Measurements from ENCODE around the gene CACUL1. TPM values are rescaled to one million over a fixed set of nuclear protein-coding genes. Genes with fewer than 3 reads are reported as not detected.

Gene CACUL1
- total and polyA plus RNA-seq, 5 donors: 7.9 to 37.5 (median 31.6) TPM

DNA sequence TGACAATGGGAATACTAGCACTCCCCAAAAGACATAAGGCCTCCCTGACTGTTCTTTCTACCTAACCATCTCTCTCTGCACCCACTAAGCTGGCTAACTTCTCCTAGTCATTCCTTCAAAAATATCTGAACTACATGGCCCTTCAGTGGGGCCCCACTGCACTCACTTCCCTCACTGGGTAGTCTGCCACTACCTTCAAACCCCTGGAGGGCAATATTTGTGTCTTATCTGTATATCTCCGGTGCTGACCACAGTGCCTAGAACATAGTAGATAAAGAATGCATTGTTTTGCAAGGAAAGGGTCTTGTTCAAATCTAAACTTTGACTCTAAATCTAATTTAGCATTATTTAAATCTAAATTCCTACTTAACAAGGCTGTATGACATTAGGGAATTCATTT is 44.3 kb downstream of the CACUL1 start:
- Histone ChIP-seq H3K4me3 (ENCODE audit: low read length) (no peak overlapping the region), H3K4me1 (ENCODE audit: control insufficient read depth, insufficient read depth, low read length) (no peaks in the 10 kb centered on the region), H3K27me3 (ENCODE audit: control insufficient read depth, insufficient read depth) (no peaks in the 10 kb centered on the region), H3K9me3 (ENCODE audit: control insufficient read depth, low read length) (no peaks in the 10 kb centered on the region), H3K27ac (ENCODE audit: low read length) (no peak overlapping the region)
- DNase-seq (no peak), ATAC-seq (no peak)
- WGBS: 74% methylated on average over 1 of the region's 1 CpG
- intact Hi-C loops (cut with DNase I): no loop called here

GRCh38 chr10:118708571-118708970 is 46.2 kb downstream of the CACUL1 start:
- Histone ChIP-seq H3K4me3 (ENCODE audit: low read length) (no peak overlapping the region), H3K4me1 (ENCODE audit: control insufficient read depth, insufficient read depth, low read length) (no peaks in the 10 kb centered on the region), H3K27me3 (ENCODE audit: control insufficient read depth, insufficient read depth) (no peaks in the 10 kb centered on the region), H3K27ac (ENCODE audit: low read length) (no peak overlapping the region), H3K9me3 (ENCODE audit: control insufficient read depth, low read length) (no peaks in the 10 kb centered on the region)
- 86% methylated on average over 7 of the region's 7 CpGs for WGBS
- intact Hi-C loops (cut with DNase I): no loop called here
- DNase-seq: no peak
- no peak for ATAC-seq

DNA sequence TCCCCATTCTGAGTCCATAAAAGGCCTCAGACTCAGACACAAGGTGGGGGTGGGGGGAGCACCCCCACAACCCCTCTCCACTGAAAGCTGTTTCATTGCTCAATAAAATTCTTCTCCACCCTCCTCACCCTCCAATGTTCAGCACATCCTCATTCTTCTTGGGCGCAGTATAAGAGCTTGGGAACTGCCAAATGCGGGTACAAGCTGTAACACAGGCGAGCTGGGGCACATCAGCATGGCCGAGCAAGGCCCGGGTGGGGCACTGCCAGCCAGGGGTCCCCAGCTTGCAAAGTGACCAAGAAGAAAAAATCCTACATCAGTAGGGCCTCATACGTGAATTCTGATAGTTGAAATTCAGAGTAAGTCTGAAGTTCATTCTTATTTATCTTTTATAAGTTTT is 50.1 kb downstream of the CACUL1 start:
- H3K27me3 ChIP-seq (ENCODE audit: control insufficient read depth, insufficient read depth): no peaks in the 10 kb centered on the region

GRCh38 chr10:118701529-118702323 is 53.0 kb downstream of the CACUL1 start:
- no peaks in the 10 kb centered on the region for H3K9me3 ChIP-seq (ENCODE audit: control insufficient read depth, low read length)
- H3K4me3 ChIP-seq (ENCODE audit: low read length): no peak overlapping the region
- H3K27me3 ChIP-seq (ENCODE audit: control insufficient read depth, insufficient read depth): no peaks in the 10 kb centered on the region
- H3K27ac ChIP-seq (ENCODE audit: low read length): no peak overlapping the region
- no peak for DNase-seq
- no peaks in the 10 kb centered on the region for H3K4me1 ChIP-seq (ENCODE audit: control insufficient read depth, insufficient read depth, low read length)
- intact Hi-C loops (cut with DNase I): no loop called here
- no peak for ATAC-seq
- WGBS: 83% methylated on average over 8 of the region's 8 CpGs

More for the DNA sequence above, 50.1 kb downstream of the CACUL1 start:
- 95% methylated on average over 6 of the region's 6 CpGs for WGBS
- ATAC-seq (no peak), DNase-seq (no peak)
- Histone ChIP-seq H3K4me1 (ENCODE audit: control insufficient read depth, insufficient read depth, low read length) (no peaks in the 10 kb centered on the region), H3K4me3 (ENCODE audit: low read length) (no peak overlapping the region), H3K9me3 (ENCODE audit: control insufficient read depth, low read length) (no peaks in the 10 kb centered on the region), H3K27ac (ENCODE audit: low read length) (no peak overlapping the region)
- intact Hi-C loops (cut with DNase I): no loop called here

GRCh38 chr10:118698421-118698820 is 56.3 kb downstream of the CACUL1 start:
- Histone ChIP-seq H3K4me1 (ENCODE audit: control insufficient read depth, insufficient read depth, low read length) (no peaks in the 10 kb centered on the region), H3K9me3 (ENCODE audit: control insufficient read depth, low read length) (no peaks in the 10 kb centered on the region), H3K4me3 (ENCODE audit: low read length) (no peak overlapping the region), H3K27ac (ENCODE audit: low read length) (no peak overlapping the region), H3K27me3 (ENCODE audit: control insufficient read depth, insufficient read depth) (no peaks in the 10 kb centered on the region)
- intact Hi-C loops (cut with DNase I): no loop called here
- DNase-seq (peak in 2 of 3 donors; percentile 35 to 61), ATAC-seq (peak; percentile 77 to 95)
- 58% methylated on average over 7 of the region's 7 CpGs for WGBS

DNA sequence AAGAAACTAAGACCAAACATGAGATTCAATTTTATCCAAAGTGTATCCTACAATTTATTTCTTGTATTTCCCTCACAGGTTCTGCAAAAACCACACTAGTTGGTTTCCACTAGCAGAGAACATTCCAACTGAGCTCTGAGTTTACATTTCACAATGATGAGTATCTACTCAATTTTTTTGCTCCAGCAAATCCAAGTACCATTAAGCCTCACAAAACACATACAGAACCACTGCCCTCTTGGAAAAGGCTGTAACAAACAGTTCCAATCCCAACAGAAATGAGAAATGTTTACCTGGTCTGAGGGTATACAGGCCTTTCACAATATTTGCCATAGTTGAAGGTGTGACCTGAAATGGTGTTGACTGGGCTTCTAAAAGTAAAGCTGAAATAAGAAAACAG is 59.9 kb downstream of the CACUL1 start:
- no peak overlapping the region for H3K27ac ChIP-seq (ENCODE audit: low read length)
- no peak for ATAC-seq
- intact Hi-C loops (cut with DNase I): no loop called here

GRCh38 chr10:118692872-118693271 is 61.9 kb downstream of the CACUL1 start:
- intact Hi-C loops (cut with DNase I): no loop called here
- H3K9me3 ChIP-seq (ENCODE audit: control insufficient read depth, low read length): no peaks in the 10 kb centered on the region
- DNase-seq (no peak), ATAC-seq (peak; percentile 40 to 57)
- H3K27ac ChIP-seq (ENCODE audit: low read length): no peak overlapping the region
- H3K4me1 ChIP-seq (ENCODE audit: control insufficient read depth, insufficient read depth, low read length): no peaks in the 10 kb centered on the region
- H3K27me3 ChIP-seq (ENCODE audit: control insufficient read depth, insufficient read depth): no peaks in the 10 kb centered on the region
- WGBS: 55% methylated on average over 4 of the region's 4 CpGs
- no peak overlapping the region for H3K4me3 ChIP-seq (ENCODE audit: low read length)

More for the DNA sequence above, 59.9 kb downstream of the CACUL1 start:
- Histone ChIP-seq H3K4me1 (ENCODE audit: control insufficient read depth, insufficient read depth, low read length) (no peaks in the 10 kb centered on the region), H3K27me3 (ENCODE audit: control insufficient read depth, insufficient read depth) (no peaks in the 10 kb centered on the region), H3K9me3 (ENCODE audit: control insufficient read depth, low read length) (no peaks in the 10 kb centered on the region), H3K4me3 (ENCODE audit: low read length) (no peak overlapping the region)
- no peak for DNase-seq

- no peak overlapping the region for H3K27ac ChIP-seq (ENCODE audit: low read length)
- no peak overlapping the region for H3K4me3 ChIP-seq (ENCODE audit: low read length)
- intact Hi-C loops (cut with DNase I): no loop called here
- 90% methylated on average over 4 of the region's 4 CpGs for WGBS
- H3K4me1 ChIP-seq (ENCODE audit: control insufficient read depth, insufficient read depth, low read length): no peaks in the 10 kb centered on the region
- H3K27me3 ChIP-seq (ENCODE audit: control insufficient read depth, insufficient read depth): no peaks in the 10 kb centered on the region
- no peak for DNase-seq
- H3K9me3 ChIP-seq (ENCODE audit: control insufficient read depth, low read length): no peaks in the 10 kb centered on the region
- ATAC-seq: no peak
These were observed 65.5 kb downstream of the CACUL1 start for GRCh38 chr10:118689070-118689858.

DNA sequence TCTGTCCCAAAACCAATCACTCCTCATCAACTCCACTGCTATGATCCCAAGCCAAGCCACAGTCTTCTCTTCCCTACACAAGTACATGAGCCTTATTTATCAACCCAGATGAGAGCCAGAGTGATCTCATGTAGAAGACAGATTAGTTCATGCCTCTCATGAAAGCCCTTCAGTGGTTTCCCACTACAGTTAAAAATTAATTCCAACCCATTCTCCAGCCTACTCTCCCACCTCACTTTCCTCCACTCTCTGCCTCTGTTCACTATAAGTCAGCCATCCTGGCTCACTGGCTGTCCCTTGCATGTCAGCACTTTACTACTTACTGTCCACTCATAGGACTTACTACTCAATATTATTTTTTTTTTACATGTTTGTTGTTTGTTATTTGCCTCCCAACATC is 67.3 kb downstream of the CACUL1 start:
- no peak overlapping the region for H3K27ac ChIP-seq (ENCODE audit: low read length)
- no peaks in the 10 kb centered on the region for H3K27me3 ChIP-seq (ENCODE audit: control insufficient read depth, insufficient read depth)
- intact Hi-C loops (cut with DNase I): no loop called here
- ATAC-seq: no peak
- H3K4me1 ChIP-seq (ENCODE audit: control insufficient read depth, insufficient read depth, low read length): no peaks in the 10 kb centered on the region
- H3K4me3 ChIP-seq (ENCODE audit: low read length): no peak overlapping the region
- DNase-seq: no peak
- H3K9me3 ChIP-seq (ENCODE audit: control insufficient read depth, low read length): no peaks in the 10 kb centered on the region

GRCh38 chr10:118682533-118682932 is 72.2 kb downstream of the CACUL1 start:
- Histone ChIP-seq H3K27ac (ENCODE audit: low read length) (no peak overlapping the region), H3K4me1 (ENCODE audit: control insufficient read depth, insufficient read depth, low read length) (no peaks in the 10 kb centered on the region), H3K4me3 (ENCODE audit: low read length) (no peak overlapping the region), H3K9me3 (ENCODE audit: control insufficient read depth, low read length) (no peaks in the 10 kb centered on the region), H3K27me3 (ENCODE audit: control insufficient read depth, insufficient read depth) (no peaks in the 10 kb centered on the region)
- ATAC-seq: no peak
- DNase-seq: no peak
- 90% methylated on average over 6 of the region's 6 CpGs for WGBS
- intact Hi-C loops (cut with DNase I): no loop called here

DNA sequence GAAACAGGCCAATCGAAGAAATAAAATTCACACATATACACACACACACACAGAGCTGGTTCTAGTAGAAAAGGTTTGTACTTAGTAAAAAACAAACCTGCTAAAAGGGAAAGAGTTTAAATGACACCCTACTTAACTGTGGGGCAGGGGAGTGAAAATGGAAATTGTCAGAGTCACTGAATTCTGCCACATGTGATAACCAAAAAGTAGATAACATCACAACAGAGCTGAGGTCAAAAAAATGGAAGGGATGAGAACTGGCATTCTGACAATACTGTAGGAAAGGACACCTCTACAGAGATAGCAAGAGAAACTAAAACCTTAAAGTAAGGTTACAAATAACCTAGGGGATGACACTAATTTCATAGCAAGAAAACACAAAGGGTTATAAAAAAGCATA is 74.6 kb downstream of the CACUL1 start:
- no peaks in the 10 kb centered on the region for H3K9me3 ChIP-seq (ENCODE audit: control insufficient read depth, low read length)
- no peaks in the 10 kb centered on the region for H3K4me1 ChIP-seq (ENCODE audit: control insufficient read depth, insufficient read depth, low read length)
- intact Hi-C loops (cut with DNase I): no loop called here
- no peaks in the 10 kb centered on the region for H3K27me3 ChIP-seq (ENCODE audit: control insufficient read depth, insufficient read depth)
- no peak overlapping the region for H3K4me3 ChIP-seq (ENCODE audit: low read length)
- DNase-seq: no peak
- ATAC-seq: no peak
- WGBS: 99% methylated on average over 1 of the region's 1 CpG
- H3K27ac ChIP-seq (ENCODE audit: low read length): no peak overlapping the region

Data from right cardiac atrium (tissue), 5 donors.